HAP-1 (cell line): Measurements from ENCODE around the gene NEU1.

Source experiments
- DNase-seq, 2 experiments: peaks; one replicate each; pipeline ENCODE4 v3.0.0-alpha.2; 2016 to 2020; ENCODE audit warnings: low spot score in 2 of 2
- H3K27me3 ChIP-seq: fragments of 250-450 bp; sonication (Bioruptor Pico); 2 replicates; pipeline ENCODE4 v1.5.1; 2020; ENCODE audit warnings: low read depth, mild to moderate bottlenecking, moderate library complexity
- H3K36me3 ChIP-seq: fragments of 250-450 bp; sonication (Bioruptor Pico); replicated peaks from 2 replicates; pipeline ENCODE4 v1.5.1; 2020; ENCODE audit warnings: mild to moderate bottlenecking
- H3K4me1 ChIP-seq: fragments of 250-450 bp; sonication (Bioruptor Pico); 2 replicates; pipeline ENCODE4 v1.5.1; 2020; ENCODE audit warnings: mild to moderate bottlenecking
- H3K4me3 ChIP-seq: fragments of 250-450 bp; sonication (Bioruptor Pico); 2 replicates; pipeline ENCODE4 v1.5.1; 2020; ENCODE audit warnings: mild to moderate bottlenecking, moderate library complexity
- H3K9me3 ChIP-seq: fragments of 250-450 bp; sonication (Bioruptor Pico); 2 replicates; pipeline ENCODE4 v1.5.1; 2020; ENCODE audit warnings: mild to moderate bottlenecking, moderate library complexity
- in situ Hi-C: fragments of 300-500 bp; cut with MboI; formaldehyde crosslinking; loops from 3 replicates; pipeline ENCODE4 v1.14.3; 2020; ENCODE audit warnings: low sequenced_read_pairs, inconsistent platforms, mixed read lengths

The NEU1 gene

GRCh38 chr6:31900917-31901414 is 38.3 kb upstream of the NEU1 start:
- in situ Hi-C loops = no loop called here
- Histone ChIP-seq H3K27me3 (no peaks in the 10 kb centered on the region), H3K36me3 (peaks cover 6% of the 10 kb centered on the region), H3K4me3 (peak overlapping the region; percentile 44), H3K4me1 (peaks cover 9% of the 10 kb centered on the region), H3K9me3 (no peaks in the 10 kb centered on the region)
- no peak for DNase-seq

- Histone ChIP-seq H3K4me1 (peaks cover 9% of the 10 kb centered on the region), H3K9me3 (no peaks in the 10 kb centered on the region), H3K36me3 (peaks cover 10% of the 10 kb centered on the region), H3K4me3 (no peak overlapping the region), H3K27me3 (no peaks in the 10 kb centered on the region)
- no peak for DNase-seq
- in situ Hi-C loops = no loop called here
These were observed 37.5 kb upstream of the NEU1 start for GRCh38 chr6:31899882-31900722.

GRCh38 chr6:31899215-31899614 is 36.6 kb upstream of the NEU1 start:
- in situ Hi-C loops = no loop called here
- H3K27me3 ChIP-seq = no peaks in the 10 kb centered on the region
- H3K4me3 ChIP-seq = no peak overlapping the region
- H3K9me3 ChIP-seq = no peaks in the 10 kb centered on the region
- H3K36me3 ChIP-seq = peaks cover 19% of the 10 kb centered on the region
- H3K4me1 ChIP-seq = peaks cover 9% of the 10 kb centered on the region
- DNase-seq = no peak

GRCh38 chr6:31898383-31899011 is 35.9 kb upstream of the NEU1 start:
- Histone ChIP-seq H3K36me3 (peaks cover 23% of the 10 kb centered on the region), H3K9me3 (no peaks in the 10 kb centered on the region), H3K4me1 (peaks cover 9% of the 10 kb centered on the region), H3K4me3 (peak overlapping the region; percentile 94), H3K27me3 (no peaks in the 10 kb centered on the region)
- peak; percentile 36 to 73 for DNase-seq
- in situ Hi-C loops = no loop called here

DNA sequence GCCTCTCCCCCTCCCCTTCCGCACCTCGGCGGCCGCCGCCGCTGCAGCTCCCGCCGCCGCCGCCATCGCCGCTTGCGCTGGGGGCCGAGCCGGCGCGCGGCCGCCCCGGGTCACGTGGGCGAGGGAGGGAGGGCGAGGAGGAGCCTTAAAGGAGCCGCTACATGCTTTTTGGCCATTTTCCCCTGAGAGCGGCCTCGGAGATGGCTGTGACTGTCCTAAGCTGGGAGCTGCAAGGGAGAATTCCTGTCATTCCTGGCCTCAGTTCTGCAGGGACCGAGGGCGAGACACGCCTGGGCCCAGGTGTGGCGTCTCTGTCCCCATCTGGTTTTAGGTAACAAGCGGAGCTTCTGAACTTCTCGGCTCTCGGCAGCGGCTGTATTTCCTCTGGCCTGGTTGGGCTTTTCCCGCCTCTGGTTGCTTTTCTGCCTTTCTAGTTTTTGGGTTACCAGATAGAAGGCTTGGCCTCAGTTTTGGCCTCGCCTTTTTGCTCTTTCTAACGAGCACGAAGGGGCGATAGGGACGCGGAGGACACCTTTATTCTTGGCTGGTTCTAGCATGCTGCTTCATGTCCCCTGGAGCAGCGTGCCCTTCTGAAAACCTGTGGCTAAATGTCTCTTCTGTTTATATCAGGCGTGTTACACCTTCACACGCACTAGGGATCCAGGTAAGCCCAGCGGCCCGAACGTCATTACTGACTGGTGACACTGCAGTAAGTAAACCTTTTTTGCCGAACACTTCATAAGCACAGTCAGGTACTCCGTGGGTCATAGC is 35.2 kb upstream of the NEU1 start, which contains the start of gene EHMT2:
TSS of gene EHMT2 (minus strand) at position 87 of the 771 bp plus-strand sequence. CDS start at position 66, 21 bp downstream.
- H3K4me3 ChIP-seq = peak within 1 kb of the TSS; percentile 94
- peak; percentile 86 to 91 for DNase-seq
- no peaks in the 10 kb centered on the region for H3K9me3 ChIP-seq
- in situ Hi-C loops = no loop called here
- peaks cover 30% of the 10 kb centered on the region for H3K36me3 ChIP-seq
- H3K27me3 ChIP-seq = no peaks in the 10 kb centered on the region
- peaks cover 9% of the 10 kb centered on the region for H3K4me1 ChIP-seq

GRCh38 chr6:31896856-31897611 is 34.4 kb upstream of the NEU1 start:
- Histone ChIP-seq H3K4me1 (peaks cover 9% of the 10 kb centered on the region), H3K27me3 (no peaks in the 10 kb centered on the region), H3K4me3 (peak overlapping the region; percentile 94), H3K9me3 (no peaks in the 10 kb centered on the region), H3K36me3 (peaks cover 38% of the 10 kb centered on the region)
- DNase-seq = peak in 1 of 2 experiments; percentile 28
- in situ Hi-C loops = no loop called here

GRCh38 chr6:31896493-31896855 is 33.9 kb upstream of the NEU1 start:
- in situ Hi-C loops = no loop called here
- DNase-seq = no peak
- H3K4me3 ChIP-seq = peak overlapping the region; percentile 94
- peaks cover 9% of the 10 kb centered on the region for H3K4me1 ChIP-seq
- no peaks in the 10 kb centered on the region for H3K27me3 ChIP-seq
- peaks cover 43% of the 10 kb centered on the region for H3K36me3 ChIP-seq
- no peaks in the 10 kb centered on the region for H3K9me3 ChIP-seq

- H3K36me3 ChIP-seq = peaks cover 71% of the 10 kb centered on the region
- DNase-seq = no peak
- H3K4me1 ChIP-seq = peaks cover 4% of the 10 kb centered on the region; the same call in 1 of the 2 replicates
- no peak overlapping the region for H3K4me3 ChIP-seq
- H3K27me3 ChIP-seq = no peaks in the 10 kb centered on the region
- in situ Hi-C loops = no loop called here
- H3K9me3 ChIP-seq = no peaks in the 10 kb centered on the region
These were observed 30.2 kb upstream of the NEU1 start for GRCh38 chr6:31892821-31893220.

GRCh38 chr6:31889331-31889972 is 26.8 kb upstream of the NEU1 start:
- in situ Hi-C loops = no loop called here
- Histone ChIP-seq H3K36me3 (peaks cover 88% of the 10 kb centered on the region), H3K9me3 (no peaks in the 10 kb centered on the region), H3K4me1 (no peaks in the 10 kb centered on the region), H3K4me3 (no peak overlapping the region), H3K27me3 (no peaks in the 10 kb centered on the region)
- no peak for DNase-seq

- peak in 1 of 2 experiments; percentile 64 for DNase-seq
- no peaks in the 10 kb centered on the region for H3K27me3 ChIP-seq
- no peak overlapping the region for H3K4me3 ChIP-seq
- peaks cover 88% of the 10 kb centered on the region for H3K36me3 ChIP-seq
- in situ Hi-C loops = no loop called here
- H3K9me3 ChIP-seq = no peaks in the 10 kb centered on the region
- no peaks in the 10 kb centered on the region for H3K4me1 ChIP-seq
These were observed 25.9 kb upstream of the NEU1 start for GRCh38 chr6:31888276-31889258.

DNA sequence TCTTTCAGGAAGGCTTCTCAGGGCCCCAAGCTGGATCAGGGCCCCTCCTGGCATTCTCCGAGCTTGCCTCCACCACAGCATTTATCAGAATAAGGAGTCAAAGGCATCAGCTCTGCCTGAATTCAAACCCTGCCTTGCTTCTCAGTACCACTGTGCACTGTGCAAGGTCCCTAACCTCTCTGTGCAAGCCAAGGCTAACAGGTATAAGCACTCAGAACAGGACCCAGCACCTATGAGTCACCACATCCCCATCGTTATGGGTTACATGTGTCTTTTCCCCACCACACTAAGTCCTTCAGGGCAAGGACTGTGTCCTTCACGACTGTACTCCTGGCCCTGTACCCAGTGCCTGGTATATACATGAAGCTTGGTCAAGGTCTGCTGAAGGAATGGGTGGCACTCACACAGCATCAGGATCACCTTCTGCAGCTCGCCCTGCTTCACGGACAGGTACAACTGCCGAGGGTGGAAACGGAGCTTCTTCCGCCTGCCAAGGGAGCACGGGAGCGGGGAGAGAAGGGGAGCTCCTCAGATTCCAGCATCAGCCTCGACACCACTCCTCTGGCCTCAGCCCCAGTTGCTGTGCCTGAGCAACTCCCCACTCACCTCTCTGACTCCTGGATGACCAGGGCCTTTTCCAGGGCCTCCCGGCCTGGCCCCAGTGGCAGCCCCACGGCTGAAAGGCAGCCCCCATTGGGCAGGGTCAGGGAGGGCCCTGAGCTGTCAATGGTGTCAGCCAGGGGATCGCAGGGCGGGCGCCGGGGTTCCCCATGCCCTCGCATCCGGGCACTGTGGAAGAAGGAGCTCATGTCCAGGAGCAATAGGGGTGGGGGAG is 24.8 kb upstream of the NEU1 start:
- H3K27me3 ChIP-seq = no peaks in the 10 kb centered on the region
- H3K4me1 ChIP-seq = no peaks in the 10 kb centered on the region
- in situ Hi-C loops = no loop called here
- H3K9me3 ChIP-seq = no peaks in the 10 kb centered on the region
- H3K36me3 ChIP-seq = peaks cover 88% of the 10 kb centered on the region
- H3K4me3 ChIP-seq = no peak overlapping the region
- no peak for DNase-seq
